H1 (cell line): Measurements from ENCODE around the gene PTPRD. TPM values are rescaled to one million over a fixed set of nuclear protein-coding genes. Genes with fewer than 3 reads are reported as not detected.

Experiments used
- CTCF ChIA-PET: fragments of 300-600 bp; sonication (Branson Sonifier 250); formaldehyde crosslinking; loops from one replicate; lab custom pipeline; 2021; ENCODE audit not compliant: partially characterized antibody; lab: Charles Lee
- POLR2A ChIA-PET: fragments of 300-600 bp; sonication (Branson Sonifier 250); formaldehyde crosslinking; loops from one replicate; lab custom pipeline; 2021; ENCODE audit warnings: inconsistent platforms; ENCODE audit not compliant: partially characterized antibody; lab: Charles Lee
- DNase-seq, 2 experiments: peaks; one replicate each; pipeline versions ENCODE4 v3.0.0 to v3.0.0-alpha.2; 2010 to 2022; ENCODE audit warnings: low spot score in 2 of 2, low read depth in 1 of 2, mixed read lengths in 1 of 2
- FAIRE-seq: peaks from 2 replicates; lab custom pipeline; 2011; peaks lifted over from hg19 to GRCh38; lab: Jason Lieb, UNC
- H2AFZ ChIP-seq: 2 replicates; pipeline ENCODE4 v1.8.1; 2012; ENCODE audit warnings: low read length, inconsistent platforms
- H2AK5ac ChIP-seq: 2 replicates; pipeline ENCODE4 v1.6.1; 2013; ENCODE audit warnings: low read depth, low read length
- H2BK120ac ChIP-seq: replicated peaks from 2 replicates; pipeline ENCODE3; 2013; ENCODE audit warnings: low read depth, low read length, inconsistent platforms
- H2BK12ac ChIP-seq: 2 replicates; pipeline ENCODE4 v1.6.1; 2013; ENCODE audit warnings: low read depth, low read length
- H2BK15ac ChIP-seq: 2 replicates; pipeline ENCODE4 v1.6.1; 2013; ENCODE audit warnings: low read length
- H2BK20ac ChIP-seq: 2 replicates; pipeline ENCODE4 v1.6.1; 2013; ENCODE audit warnings: low read length
- H2BK5ac ChIP-seq: 2 replicates; pipeline ENCODE4 v1.6.1; 2013; ENCODE audit warnings: low read depth, low read length
- H3K14ac ChIP-seq: 2 replicates; pipeline ENCODE4 v1.6.1; 2013; ENCODE audit warnings: inconsistent platforms; ENCODE audit not compliant: insufficient read length
- H3K18ac ChIP-seq: 2 replicates; pipeline ENCODE4 v1.6.1; 2013; ENCODE audit warnings: low read length; ENCODE audit errors: extremely low read depth
- H3K23ac ChIP-seq: 2 replicates; pipeline ENCODE4 v1.6.1; 2013; ENCODE audit warnings: inconsistent platforms; ENCODE audit not compliant: insufficient read length
- H3K23me2 ChIP-seq: 2 replicates; pipeline ENCODE4 v1.6.1; 2013; ENCODE audit warnings: low read depth, low read length
- H3K27ac ChIP-seq: 2 replicates; pipeline ENCODE4 v1.6.1; 2011; ENCODE audit warnings: low read depth, low read length, inconsistent platforms
- H3K27me3 ChIP-seq, 4 experiments: replicated peaks in 1 of 4; 1 replicate in 1 of 4; 2 replicates in 3 of 4; pipeline versions ENCODE4 v1.6.1 to v1.8.1; 2011 to 2013; ENCODE audit warnings: low read length in 3 of 4, mild to moderate bottlenecking in 3 of 4, inconsistent platforms in 2 of 4, mixed read lengths in 2 of 4, moderate library complexity in 1 of 4; ENCODE audit not compliant: control insufficient read depth in 3 of 4, insufficient read depth in 3 of 4; ENCODE audit errors: extremely low read depth in 1 of 4
- H3K36me3 ChIP-seq, 4 experiments: 2 replicates each; pipeline versions ENCODE4 v1.6.1 to v1.8.1; 2011 to 2013; ENCODE audit warnings: mild to moderate bottlenecking in 4 of 4, low read length in 3 of 4, moderate library complexity in 2 of 4, control low read depth in 1 of 4, inconsistent platforms in 1 of 4; ENCODE audit not compliant: insufficient read depth in 4 of 4, control insufficient read depth in 2 of 4
- H3K4ac ChIP-seq: replicated peaks from 2 replicates; pipeline ENCODE3; 2013; ENCODE audit warnings: low read length, low read depth, mixed read lengths, inconsistent platforms; ENCODE audit not compliant: insufficient read length
- H3K4me1 ChIP-seq, 4 experiments: replicated peaks in 1 of 4; 1 replicate in 1 of 4; 2 replicates in 3 of 4; pipeline versions ENCODE4 v1.6.1 to v1.8.1; 2011 to 2013; ENCODE audit warnings: low read length in 3 of 4, inconsistent platforms in 2 of 4, mixed read lengths in 1 of 4; ENCODE audit not compliant: insufficient read depth in 4 of 4, control insufficient read depth in 3 of 4
- H3K4me2 ChIP-seq, 2 experiments: 2 replicates each; pipeline versions ENCODE4 v1.6.1 to v1.8.1; 2011 to 2013; ENCODE audit warnings: low read depth in 2 of 2, low read length in 2 of 2, control low read depth in 1 of 2, inconsistent platforms in 1 of 2, mild to moderate bottlenecking in 1 of 2; ENCODE audit not compliant: insufficient read depth in 1 of 2
- H3K4me3 ChIP-seq, 4 experiments: fragments of 200-600, 300-600 bp in 1 of 4; sonication (generic), shearing (Covaris generic), sonication (Bioruptor Twin) in 1 of 4; 2 replicates each; pipeline versions ENCODE4 v1.5.1 to v1.8.1; 2011 to 2016; ENCODE audit warnings: low read length in 4 of 4, low read depth in 3 of 4, control low read depth in 2 of 4, inconsistent platforms in 2 of 4, mild to moderate bottlenecking in 2 of 4, mixed read lengths in 1 of 4, moderate library complexity in 1 of 4; ENCODE audit not compliant: insufficient read depth in 2 of 4; ENCODE audit errors: extremely low read depth in 1 of 4
- H3K56ac ChIP-seq: replicated peaks from 2 replicates; pipeline ENCODE3; 2013; ENCODE audit warnings: low read depth, mild to moderate bottlenecking, mixed read lengths, low read length, inconsistent platforms; ENCODE audit not compliant: insufficient read length
- H3K79me1 ChIP-seq: 2 replicates; pipeline ENCODE4 v1.6.1; 2013; ENCODE audit warnings: low read depth, low read length, control low read depth
- H3K79me2 ChIP-seq, 2 experiments: 2 replicates each; pipeline versions ENCODE4 v1.6.1 to v1.8.1; 2012 to 2013; ENCODE audit warnings: low read length in 2 of 2, mild to moderate bottlenecking in 2 of 2, inconsistent platforms in 1 of 2; ENCODE audit not compliant: insufficient read depth in 2 of 2, control insufficient read depth in 1 of 2
- H3K9ac ChIP-seq, 4 experiments: replicated peaks in 1 of 4; 1 replicate in 1 of 4; 2 replicates in 3 of 4; pipeline versions ENCODE4 v1.6.1 to v1.8.1; 2011 to 2013; ENCODE audit warnings: low read depth in 3 of 4, low read length in 3 of 4, control low read depth in 2 of 4, mild to moderate bottlenecking in 2 of 4, moderate library complexity in 2 of 4, inconsistent platforms in 1 of 4; ENCODE audit errors: extremely low read depth in 1 of 4
- H3K9me3 ChIP-seq, 2 experiments: 2 replicates each; pipeline versions ENCODE4 v1.6.1 to v1.8.1; 2012 to 2013; ENCODE audit warnings: mild to moderate bottlenecking in 2 of 2, moderate library complexity in 2 of 2, control low read depth in 1 of 2, inconsistent platforms in 1 of 2, low read depth in 1 of 2, low read length in 1 of 2, mixed read lengths in 1 of 2; ENCODE audit not compliant: insufficient read depth in 2 of 2
- H4K20me1 ChIP-seq, 2 experiments: replicated peaks in 1 of 2; 2 replicates each; pipeline versions ENCODE3 to v1.8.1; 2011 to 2013; ENCODE audit warnings: inconsistent platforms in 2 of 2, low read length in 2 of 2, mild to moderate bottlenecking in 1 of 2; ENCODE audit not compliant: insufficient read depth in 2 of 2, control insufficient read depth in 1 of 2
- H4K5ac ChIP-seq: 2 replicates; pipeline ENCODE4 v1.6.1; 2013; ENCODE audit warnings: low read length, low read depth, mixed read lengths, inconsistent platforms; ENCODE audit not compliant: insufficient read length
- H4K8ac ChIP-seq: 2 replicates; pipeline ENCODE4 v1.8.0; 2013; ENCODE audit warnings: mild to moderate bottlenecking, moderate library complexity, low read length, inconsistent platforms; ENCODE audit not compliant: insufficient read depth; ENCODE audit errors: extremely low read depth
- H4K91ac ChIP-seq: replicated peaks from 2 replicates; pipeline ENCODE3; 2013; ENCODE audit warnings: low read length, mixed read lengths, inconsistent platforms; ENCODE audit not compliant: insufficient read length
- BRCA1 ChIP-seq: IDR thresholded peaks from 2 replicates; pipeline ENCODE4 v1.6.1; 2012; ENCODE audit warnings: low read depth, low read length, improper control_type of control experiment
- JUN ChIP-seq: IDR thresholded peaks from 2 replicates; pipeline ENCODE4 v1.6.1; 2011; ENCODE audit warnings: low read depth, mild to moderate bottlenecking, improper control_type of control experiment, low read length
- RFX5 ChIP-seq: IDR thresholded peaks from 2 replicates; pipeline ENCODE4 v1.6.1; 2011; ENCODE audit warnings: low read depth, low read length, improper control_type of control experiment, borderline replicate concordance
- YY1 ChIP-seq: IDR thresholded peaks from 2 replicates; pipeline ENCODE4 v1.6.1; 2011; ENCODE audit warnings: low read depth, mild to moderate bottlenecking, low read length
- WGBS, 2 experiments: shearing (Covaris generic) in 1 of 2; methylation state at CpG; one replicate each; pipeline versions ENCODE4 v1.1.6 to v1.1.7; 2013 to 2015; ENCODE audit warnings: low lambda C conversion rate in 2 of 2, mixed read lengths in 2 of 2, inconsistent platforms in 1 of 2, low coverage in 1 of 2, missing lambda C conversion rate in 1 of 2; ENCODE audit not compliant: insufficient replicate concordance in 2 of 2, insufficient coverage in 1 of 2, insufficient read length in 1 of 2; ENCODE audit errors: extremely low coverage in 1 of 2, missing lambda C conversion rate in 1 of 2; 5-methylcytosine and 5-hydroxymethylcytosine counted together
- polyA plus RNA-seq, 7 experiments: library from polyadenylated mRNA; depleted of rRNA in 3 of 7; stranded (reverse) in 5 of 7; unstranded in 2 of 7; fragments of >200 nt in 5 of 7; fragments of 200-250 nt in 2 of 7; gene quantifications; 1 replicate in 5 of 7; 2 replicates in 1 of 7; 4 replicates in 1 of 7; pipeline versions ENCODE4 v1.2.1 to v1.2.3, GENCODE V29; 2011 to 2013; ENCODE audit warnings: missing spikeins in 2 of 7, mixed read lengths in 2 of 7
- total RNA-seq: library from RNA; stranded (reverse); fragmentation: NEBNext Ultra II Directional; extraction: Animal tissue kit (Norgen Biotek cat#: 25700); gene quantifications from 2 replicates; pipeline ENCODE4 v1.2.1, GENCODE V29; 2021

The PTPRD gene
- total and polyA plus RNA-seq, 2 of the 8 experiments (the other 6 are each of a cell fraction or from before 2014, with no cell fraction given) = 17.2 to 77.0 TPM

GRCh38 chr9:8643896-8644295, 1968.9 kb downstream of the PTPRD start:
- Histone ChIP-seq H2AFZ (no peak overlapping the region), H2BK15ac (no peak overlapping the region), H3K56ac (no peak overlapping the region), H3K18ac (no peak overlapping the region), H3K23me2 (no peaks in the 10 kb centered on the region), H3K4me1 (peaks cover 0 to 3% (median 0%) of the 10 kb centered on the region in 4 experiments; a peak in 1 of 7 replicates), H2BK120ac (no peak overlapping the region), H3K9ac (no peak overlapping the region; a peak in 1 of 7 replicates), H3K23ac (no peak overlapping the region), H4K5ac (no peak overlapping the region), H2AK5ac (no peak overlapping the region), H2BK5ac (no peak overlapping the region), H4K91ac (no peak overlapping the region), H3K14ac (no peak overlapping the region), H3K27ac (no peak overlapping the region; the same call in 1 of the 2 replicates), H3K4ac (no peak overlapping the region), H3K9me3 (no peaks in the 10 kb centered on the region), H3K79me1 (no peaks in the 10 kb centered on the region), H4K8ac (0 out of 2 replicates have a peak overlapping the region, but pooled peaks have one; percentile 45), H3K4me3 (no peak overlapping the region), H2BK12ac (no peak overlapping the region)
- 91% methylated on average over 5 of the region's 5 CpGs; no CpG with 5 or more reads in 1 of the 2 experiments for WGBS, 2 experiments
- ChIA-PET CTCF (interaction anchor here (0.6 to 2.5 kb wide), 3 partner anchors 9 to 1147 kb away, joined by 3 to 6 read pairs (median 3); no protein-coding TSS in a partner anchor), POLR2A (no interaction called here)
- no peak for DNase-seq
- TF ChIP-seq YY1 = no peak
- TF ChIP-seq JUN = no peak
- TF ChIP-seq BRCA1 = no peak
- TF ChIP-seq RFX5 = no peak
- TF ChIP-seq, all 59 proteins: peak for 0
- H2BK20ac ChIP-seq = no peak overlapping the region
- no peak overlapping the region for H3K4me2 ChIP-seq
- H3K36me3 ChIP-seq = no peaks in the 10 kb centered on the region
- H3K27me3 ChIP-seq = no peaks in the 10 kb centered on the region
- no peaks in the 10 kb centered on the region for H3K79me2 ChIP-seq
- H4K20me1 ChIP-seq = no peaks in the 10 kb centered on the region
- no peak for FAIRE-seq
